IMR-90 (cell line): ENCODE data around the gene PTPRN2. TPM values are rescaled to one million over a fixed set of nuclear protein-coding genes. Genes with fewer than 3 reads are reported as not detected.

Experiments used
- ATAC-seq: fragments of 200-7000 bp; cut with Tn5 transposase; 2 replicates; pipeline ENCODE4 v1.9.1; 2020; ENCODE audit warnings: low read depth, mild to moderate bottlenecking, moderate library complexity
- BruUV-seq: library from RNA; stranded (reverse); fragments of 400-500 nt; replicated peaks from 2 replicates; lab custom pipeline; 2021; lab: Mats Ljungman, UMichigan
- CTCF ChIA-PET: fragments of 300-600 bp; formaldehyde crosslinking; extraction: SDS; loops from one replicate; lab custom pipeline; 2021; ENCODE audit warnings: antibody characterized with exemption; lab: Yijun Ruan, JAX
- POLR2A ChIA-PET: fragments of 300-600 bp; sonication (Branson Sonifier 250); formaldehyde crosslinking; loops from one replicate; lab custom pipeline; 2022; ENCODE audit warnings: antibody characterized with exemption; ENCODE audit not compliant: unreplicated experiment; lab: Charles Lee
- DNase-seq: peaks from one replicate; pipeline ENCODE4 v3.0.0; 2013
- H2AFZ ChIP-seq: replicated peaks from 2 replicates; pipeline ENCODE3; 2013; ENCODE audit warnings: low read length, mild to moderate bottlenecking; ENCODE audit not compliant: poor library complexity
- H2AK5ac ChIP-seq: 2 replicates; pipeline ENCODE4 v1.6.1; 2013; ENCODE audit warnings: low read depth, low read length, inconsistent platforms
- H2AK9ac ChIP-seq: replicated peaks from 2 replicates; pipeline ENCODE3; 2013; ENCODE audit warnings: mild to moderate bottlenecking, low read depth, low read length, moderate library complexity; ENCODE audit not compliant: poor library complexity
- H2BK120ac ChIP-seq: 2 replicates; pipeline ENCODE4 v1.6.1; 2013; ENCODE audit warnings: low read depth, low read length, inconsistent platforms
- H2BK15ac ChIP-seq: 3 replicates; pipeline ENCODE4 v1.6.1; 2013; ENCODE audit warnings: low read depth, low read length, inconsistent platforms
- H2BK20ac ChIP-seq: 2 replicates; pipeline ENCODE4 v1.6.1; 2013; ENCODE audit warnings: low read depth, mild to moderate bottlenecking, inconsistent platforms, low read length, moderate library complexity
- H2BK5ac ChIP-seq: 2 replicates; pipeline ENCODE4 v1.6.1; 2013; ENCODE audit warnings: mild to moderate bottlenecking, low read depth, low read length, inconsistent platforms; ENCODE audit not compliant: poor library complexity, severe bottlenecking
- H3K14ac ChIP-seq: replicated peaks from 2 replicates; pipeline ENCODE4 v1.6.1; 2013; ENCODE audit warnings: low read depth, low read length, inconsistent platforms
- H3K18ac ChIP-seq: 2 replicates; pipeline ENCODE4 v1.6.1; 2013; ENCODE audit warnings: low read depth, low read length, control low read depth
- H3K23ac ChIP-seq: 2 replicates; pipeline ENCODE4 v1.6.1; 2013; ENCODE audit warnings: low read depth, low read length, inconsistent platforms
- H3K27ac ChIP-seq: 2 replicates; pipeline ENCODE4 v1.5.1; 2013; ENCODE audit warnings: mild to moderate bottlenecking, control low read depth, low read length; ENCODE audit not compliant: insufficient read depth
- H3K27me3 ChIP-seq: 2 replicates; pipeline ENCODE4 v1.6.1; 2013; ENCODE audit warnings: low read length; ENCODE audit not compliant: control insufficient read depth, insufficient read depth
- H3K36me3 ChIP-seq: 2 replicates; pipeline ENCODE4 v1.6.1; 2013; ENCODE audit warnings: low read length, mixed read lengths; ENCODE audit not compliant: control insufficient read depth, insufficient read depth
- H3K4ac ChIP-seq: 2 replicates; pipeline ENCODE4 v1.6.1; 2013; ENCODE audit warnings: low read depth, low read length, inconsistent platforms
- H3K4me1 ChIP-seq: 2 replicates; pipeline ENCODE4 v1.6.1; 2013; ENCODE audit warnings: low read length, mixed read lengths; ENCODE audit not compliant: control insufficient read depth, insufficient read depth
- H3K4me2 ChIP-seq: 2 replicates; pipeline ENCODE4 v1.6.1; 2013; ENCODE audit warnings: low read depth, mild to moderate bottlenecking, control low read depth, low read length, moderate library complexity
- H3K4me3 ChIP-seq: 2 replicates; pipeline ENCODE4 v1.5.1; 2013; ENCODE audit warnings: low read depth, mild to moderate bottlenecking, control low read depth, low read length, moderate library complexity; ENCODE audit not compliant: insufficient read depth
- H3K56ac ChIP-seq: 2 replicates; pipeline ENCODE4 v1.6.1; 2013; ENCODE audit warnings: low read length, inconsistent platforms; ENCODE audit not compliant: insufficient read depth; ENCODE audit errors: extremely low read depth
- H3K79me1 ChIP-seq, 2 experiments: 2 replicates each; pipeline ENCODE4 v1.6.1; 2013; ENCODE audit warnings: low read length in 2 of 2, inconsistent platforms in 1 of 2, low read depth in 1 of 2
- H3K9ac ChIP-seq: 2 replicates; pipeline ENCODE4 v1.6.1; 2013; ENCODE audit warnings: low read depth, low read length, control low read depth
- H3K9me1 ChIP-seq: 2 replicates; pipeline ENCODE4 v1.6.1; 2013; ENCODE audit warnings: low read length, inconsistent platforms; ENCODE audit not compliant: insufficient read depth
- H3K9me3 ChIP-seq: 2 replicates; pipeline ENCODE4 v1.6.1; 2013; ENCODE audit warnings: low read length; ENCODE audit not compliant: control insufficient read depth, insufficient read depth
- H4K20me1 ChIP-seq: 2 replicates; pipeline ENCODE4 v1.6.1; 2013; ENCODE audit warnings: low read length, inconsistent platforms; ENCODE audit not compliant: insufficient read depth
- H4K5ac ChIP-seq: 2 replicates; pipeline ENCODE4 v1.6.1; 2013; ENCODE audit warnings: mild to moderate bottlenecking, low read depth, low read length, control low read depth
- H4K8ac ChIP-seq, 2 experiments: 2 replicates each; pipeline ENCODE4 v1.6.1; 2013; ENCODE audit warnings: low read depth in 2 of 2, low read length in 2 of 2, control low read depth in 1 of 2, inconsistent platforms in 1 of 2
- H4K91ac ChIP-seq: 2 replicates; pipeline ENCODE4 v1.6.1; 2013; ENCODE audit warnings: low read depth, low read length, inconsistent platforms; ENCODE audit not compliant: insufficient read depth
- RCOR1 ChIP-seq: IDR thresholded peaks from 2 replicates; pipeline ENCODE4 v1.6.1; 2012; ENCODE audit warnings: mild to moderate bottlenecking, low read length, improper control_type of control experiment; ENCODE audit not compliant: insufficient replicate concordance
- WGBS, 2 experiments: methylation state at CpG; one replicate each; pipeline versions ENCODE4 v1.1.5 to v1.1.7; 2013; ENCODE audit warnings: missing lambda C conversion rate in 2 of 2; ENCODE audit not compliant: insufficient read length in 1 of 2; ENCODE audit errors: extremely low coverage in 2 of 2; 5-methylcytosine and 5-hydroxymethylcytosine counted together
- dilution Hi-C: fragments of 300-500 bp; cut with HindIII; formaldehyde crosslinking; loops from one replicate; pipeline ENCODE4 v1.14.3; 2018; ENCODE audit warnings: low sequenced_read_pairs; ENCODE audit not compliant: unreplicated experiment
- in situ Hi-C: fragments of 300-500 bp; cut with MboI; formaldehyde crosslinking; loops from 3 replicates; pipeline ENCODE4 v1.14.3; 2019; ENCODE audit warnings: low sequenced_read_pairs, inconsistent platforms, mixed read lengths
- intact Hi-C: fragments of 100-400 bp; cut with micrococcal nuclease; formaldehyde crosslinking; loops from 2 replicates; pipeline ENCODE4 v1.10.0; 2022
- polyA plus RNA-seq, 3 experiments: library from polyadenylated mRNA; depleted of rRNA; stranded (reverse); fragments of >200 nt; gene quantifications; 2 replicates each; pipeline ENCODE4 v1.2.3, GENCODE V29; 2012; ENCODE audit warnings: low replicate concordance in 1 of 3
- total RNA-seq: library from RNA; depleted of rRNA; stranded (reverse); fragments of >200 nt; gene quantifications from 2 replicates; pipeline ENCODE4 v1.2.3, GENCODE V29; 2012

PTPRN2 gene
- total and polyA plus RNA-seq, 2 of the 4 experiments (the other 2 are of a cell fraction): 0.03 TPM; not detected in 1

- no peak overlapping the region for H3K18ac ChIP-seq
- H4K8ac ChIP-seq: no peak overlapping the region
- dilution Hi-C loops: no loop called here
- H2BK5ac ChIP-seq: no peak overlapping the region
- 21% methylated on average over 30 of the region's 79 CpGs; no CpG with 5 or more reads in 1 of the 2 experiments for WGBS, 2 experiments
- H3K79me1 ChIP-seq: no peaks in the 10 kb centered on the region
- H3K27me3 ChIP-seq: no peaks in the 10 kb centered on the region
- H2BK15ac ChIP-seq: no peak overlapping the region
- CTCF ChIA-PET: no interaction called here
- no peak overlapping the region for H2BK20ac ChIP-seq
- no peak overlapping the region for H3K23ac ChIP-seq
- no peaks in the 10 kb centered on the region for H3K9me1 ChIP-seq
- H2BK120ac ChIP-seq: no peak overlapping the region
- DNase-seq (no peak), ATAC-seq (no peak)
- no peak overlapping the region for H2AK5ac ChIP-seq
- in situ Hi-C loops: no loop called here
- POLR2A ChIA-PET: no interaction called here
- no peak overlapping the region for H3K4ac ChIP-seq
- H4K20me1 ChIP-seq: no peaks in the 10 kb centered on the region
- H2AFZ ChIP-seq: peak overlapping the region; percentile 32
- no TSS peak for BruUV-seq
- intact Hi-C loops: no loop called here
- H3K4me1 ChIP-seq: no peaks in the 10 kb centered on the region
- H4K5ac ChIP-seq: no peak overlapping the region
- no peaks in the 10 kb centered on the region for H3K36me3 ChIP-seq
- H3K9me3 ChIP-seq: peaks cover 61% of the 10 kb centered on the region
- no peak overlapping the region for H4K91ac ChIP-seq
- H2AK9ac ChIP-seq: no peak overlapping the region
- no peak overlapping the region for H3K4me2 ChIP-seq
- no peak for TF ChIP-seq RCOR1
- H3K56ac ChIP-seq: no peak overlapping the region
- H3K9ac ChIP-seq: no peak overlapping the region
- H3K4me3 ChIP-seq: no peak overlapping the region
- no peak overlapping the region for H3K14ac ChIP-seq
- no peak overlapping the region for H3K27ac ChIP-seq
Observed at GRCh38 chr7:157612664-157613561, 974.7 kb downstream of the PTPRN2 start.
